IMR-90 (cell line): Measurements from ENCODE around the gene ABHD16B. TPM values are rescaled to one million over a fixed set of nuclear protein-coding genes. Genes with fewer than 3 reads are reported as not detected.

Source experiments
- ATAC-seq: fragments of 200-7000 bp; cut with Tn5 transposase; 2 replicates; pipeline ENCODE4 v1.9.1; 2020; ENCODE audit warnings: low read depth, mild to moderate bottlenecking, moderate library complexity
- BruUV-seq: library from RNA; stranded (reverse); fragments of 400-500 nt; replicated peaks from 2 replicates; lab custom pipeline; 2021; lab: Mats Ljungman, UMichigan
- CTCF ChIA-PET: fragments of 300-600 bp; formaldehyde crosslinking; extraction: SDS; loops from one replicate; lab custom pipeline; 2021; ENCODE audit warnings: antibody characterized with exemption; lab: Yijun Ruan, JAX
- POLR2A ChIA-PET: fragments of 300-600 bp; sonication (Branson Sonifier 250); formaldehyde crosslinking; loops from one replicate; lab custom pipeline; 2022; ENCODE audit warnings: antibody characterized with exemption; ENCODE audit not compliant: unreplicated experiment; lab: Charles Lee
- DNase-seq: peaks from one replicate; pipeline ENCODE4 v3.0.0; 2013
- H2AFZ ChIP-seq: replicated peaks from 2 replicates; pipeline ENCODE3; 2013; ENCODE audit warnings: low read length, mild to moderate bottlenecking; ENCODE audit not compliant: poor library complexity
- H2AK5ac ChIP-seq: 2 replicates; pipeline ENCODE4 v1.6.1; 2013; ENCODE audit warnings: low read depth, low read length, inconsistent platforms
- H2AK9ac ChIP-seq: replicated peaks from 2 replicates; pipeline ENCODE3; 2013; ENCODE audit warnings: mild to moderate bottlenecking, low read depth, low read length, moderate library complexity; ENCODE audit not compliant: poor library complexity
- H2BK120ac ChIP-seq: 2 replicates; pipeline ENCODE4 v1.6.1; 2013; ENCODE audit warnings: low read depth, low read length, inconsistent platforms
- H2BK15ac ChIP-seq: 3 replicates; pipeline ENCODE4 v1.6.1; 2013; ENCODE audit warnings: low read depth, low read length, inconsistent platforms
- H2BK20ac ChIP-seq: 2 replicates; pipeline ENCODE4 v1.6.1; 2013; ENCODE audit warnings: low read depth, mild to moderate bottlenecking, inconsistent platforms, low read length, moderate library complexity
- H2BK5ac ChIP-seq: 2 replicates; pipeline ENCODE4 v1.6.1; 2013; ENCODE audit warnings: mild to moderate bottlenecking, low read depth, low read length, inconsistent platforms; ENCODE audit not compliant: poor library complexity, severe bottlenecking
- H3K14ac ChIP-seq: replicated peaks from 2 replicates; pipeline ENCODE4 v1.6.1; 2013; ENCODE audit warnings: low read depth, low read length, inconsistent platforms
- H3K18ac ChIP-seq: 2 replicates; pipeline ENCODE4 v1.6.1; 2013; ENCODE audit warnings: low read depth, low read length, control low read depth
- H3K23ac ChIP-seq: 2 replicates; pipeline ENCODE4 v1.6.1; 2013; ENCODE audit warnings: low read depth, low read length, inconsistent platforms
- H3K27ac ChIP-seq: 2 replicates; pipeline ENCODE4 v1.5.1; 2013; ENCODE audit warnings: mild to moderate bottlenecking, control low read depth, low read length; ENCODE audit not compliant: insufficient read depth
- H3K27me3 ChIP-seq: 2 replicates; pipeline ENCODE4 v1.6.1; 2013; ENCODE audit warnings: low read length; ENCODE audit not compliant: control insufficient read depth, insufficient read depth
- H3K36me3 ChIP-seq: 2 replicates; pipeline ENCODE4 v1.6.1; 2013; ENCODE audit warnings: low read length, mixed read lengths; ENCODE audit not compliant: control insufficient read depth, insufficient read depth
- H3K4ac ChIP-seq: 2 replicates; pipeline ENCODE4 v1.6.1; 2013; ENCODE audit warnings: low read depth, low read length, inconsistent platforms
- H3K4me1 ChIP-seq: 2 replicates; pipeline ENCODE4 v1.6.1; 2013; ENCODE audit warnings: low read length, mixed read lengths; ENCODE audit not compliant: control insufficient read depth, insufficient read depth
- H3K4me2 ChIP-seq: 2 replicates; pipeline ENCODE4 v1.6.1; 2013; ENCODE audit warnings: low read depth, mild to moderate bottlenecking, control low read depth, low read length, moderate library complexity
- H3K4me3 ChIP-seq: 2 replicates; pipeline ENCODE4 v1.5.1; 2013; ENCODE audit warnings: low read depth, mild to moderate bottlenecking, control low read depth, low read length, moderate library complexity; ENCODE audit not compliant: insufficient read depth
- H3K56ac ChIP-seq: 2 replicates; pipeline ENCODE4 v1.6.1; 2013; ENCODE audit warnings: low read length, inconsistent platforms; ENCODE audit not compliant: insufficient read depth; ENCODE audit errors: extremely low read depth
- H3K79me1 ChIP-seq, 2 experiments: 2 replicates each; pipeline ENCODE4 v1.6.1; 2013; ENCODE audit warnings: low read length in 2 of 2, inconsistent platforms in 1 of 2, low read depth in 1 of 2
- H3K9ac ChIP-seq: 2 replicates; pipeline ENCODE4 v1.6.1; 2013; ENCODE audit warnings: low read depth, low read length, control low read depth
- H3K9me1 ChIP-seq: 2 replicates; pipeline ENCODE4 v1.6.1; 2013; ENCODE audit warnings: low read length, inconsistent platforms; ENCODE audit not compliant: insufficient read depth
- H3K9me3 ChIP-seq: 2 replicates; pipeline ENCODE4 v1.6.1; 2013; ENCODE audit warnings: low read length; ENCODE audit not compliant: control insufficient read depth, insufficient read depth
- H4K20me1 ChIP-seq: 2 replicates; pipeline ENCODE4 v1.6.1; 2013; ENCODE audit warnings: low read length, inconsistent platforms; ENCODE audit not compliant: insufficient read depth
- H4K5ac ChIP-seq: 2 replicates; pipeline ENCODE4 v1.6.1; 2013; ENCODE audit warnings: mild to moderate bottlenecking, low read depth, low read length, control low read depth
- H4K8ac ChIP-seq, 2 experiments: 2 replicates each; pipeline ENCODE4 v1.6.1; 2013; ENCODE audit warnings: low read depth in 2 of 2, low read length in 2 of 2, control low read depth in 1 of 2, inconsistent platforms in 1 of 2
- H4K91ac ChIP-seq: 2 replicates; pipeline ENCODE4 v1.6.1; 2013; ENCODE audit warnings: low read depth, low read length, inconsistent platforms; ENCODE audit not compliant: insufficient read depth
- MAZ ChIP-seq: IDR thresholded peaks from 2 replicates; pipeline ENCODE4 v1.6.1; 2012; ENCODE audit warnings: low read depth, mild to moderate bottlenecking, low read length, improper control_type of control experiment, moderate library complexity, borderline replicate concordance
- WGBS, 2 experiments: methylation state at CpG; one replicate each; pipeline versions ENCODE4 v1.1.5 to v1.1.7; 2013; ENCODE audit warnings: missing lambda C conversion rate in 2 of 2; ENCODE audit not compliant: insufficient read length in 1 of 2; ENCODE audit errors: extremely low coverage in 2 of 2; 5-methylcytosine and 5-hydroxymethylcytosine counted together
- dilution Hi-C: fragments of 300-500 bp; cut with HindIII; formaldehyde crosslinking; loops from one replicate; pipeline ENCODE4 v1.14.3; 2018; ENCODE audit warnings: low sequenced_read_pairs; ENCODE audit not compliant: unreplicated experiment
- in situ Hi-C: fragments of 300-500 bp; cut with MboI; formaldehyde crosslinking; loops from 3 replicates; pipeline ENCODE4 v1.14.3; 2019; ENCODE audit warnings: low sequenced_read_pairs, inconsistent platforms, mixed read lengths
- intact Hi-C: fragments of 100-400 bp; cut with micrococcal nuclease; formaldehyde crosslinking; loops from 2 replicates; pipeline ENCODE4 v1.10.0; 2022
- polyA plus RNA-seq, 3 experiments: library from polyadenylated mRNA; depleted of rRNA; stranded (reverse); fragments of >200 nt; gene quantifications; 2 replicates each; pipeline ENCODE4 v1.2.3, GENCODE V29; 2012; ENCODE audit warnings: low replicate concordance in 1 of 3
- total RNA-seq: library from RNA; depleted of rRNA; stranded (reverse); fragments of >200 nt; gene quantifications from 2 replicates; pipeline ENCODE4 v1.2.3, GENCODE V29; 2012

ABHD16B gene
- total and polyA plus RNA-seq, 2 of the 4 experiments (the other 2 are of a cell fraction), result 0.05 TPM; not detected in 1

GRCh38 chr20:63848003-63848911 lies 13.0 kb upstream of the ABHD16B start:
- intact Hi-C loops (no loop called here), in situ Hi-C loops (no loop called here), dilution Hi-C loops (no loop called here)
- Histone ChIP-seq H4K8ac (no peak overlapping the region), H2BK5ac (no peak overlapping the region), H3K9me1 (0 out of 2 replicates have a peak, but pooled peaks cover 5% of the 10 kb centered on the region), H2BK20ac (no peak overlapping the region), H2AFZ (no peak overlapping the region), H4K20me1 (no peaks in the 10 kb centered on the region; the same call in 1 of the 2 replicates), H3K79me1 (no peaks in the 10 kb centered on the region), H2BK15ac (no peak overlapping the region), H4K5ac (no peak overlapping the region), H3K4ac (no peak overlapping the region), H3K23ac (no peak overlapping the region), H4K91ac (no peak overlapping the region), H3K14ac (no peak overlapping the region), H2AK5ac (no peak overlapping the region), H3K9ac (no peak overlapping the region), H3K36me3 (no peaks in the 10 kb centered on the region), H3K56ac (no peak overlapping the region), H2BK120ac (no peak overlapping the region), H2AK9ac (peak overlapping the region; percentile 42), H3K27me3 (peaks cover 6% of the 10 kb centered on the region), H3K9me3 (no peaks in the 10 kb centered on the region), H3K4me2 (no peak overlapping the region), H3K4me1 (peaks cover 8% of the 10 kb centered on the region), H3K27ac (no peak overlapping the region), H3K4me3 (no peak overlapping the region), H3K18ac (no peak overlapping the region)
- no TSS peak for BruUV-seq
- DNase-seq (no peak), ATAC-seq (no peak)
- CTCF ChIA-PET, result no interaction called here
- POLR2A ChIA-PET, result interaction anchor here (0.6 kb wide), 1 partner anchor 19 kb away, joined by 3 read pairs; no protein-coding TSS in a partner anchor
- no peak for TF ChIP-seq MAZ
- 76% methylated on average over 11 of the region's 28 CpGs; no CpG with 5 or more reads in 1 of the 2 experiments for WGBS, 2 experiments
